HG02943 (cell line): ENCODE data around the gene PAXIP1.

Experiments used
- ATAC-seq: cut with Tn5 transposase; IDR thresholded peaks from one replicate; pipeline ENCODE4 v1.9.1; 2021; ENCODE audit warnings: mild to moderate bottlenecking, low read depth, moderate library complexity; ENCODE audit not compliant: unreplicated experiment

The PAXIP1 gene

GRCh38 chr7:154898973-154899855 lies 103.7 kb downstream of the PAXIP1 start:
- ATAC-seq = no peak

- ATAC-seq = no peak
Observed at GRCh38 chr7:154896076-154896475, 106.8 kb downstream of the PAXIP1 start.
